ENCODE measurements around the gene PRR23C.

Gene PRR23C

GRCh38 chr3:139044366-139045210 lies at the start of gene PRR23C:
Gene PRR23C (minus strand): TSS chr3:139044892. CDS start chr3:139044620, 272 bp downstream.
- no peak for TF ChIP-seq CTCF (IDR thresholded peaks at IDR 0.05; ENCODE audit: control insufficient read depth, extremely low read depth, insufficient read depth)
- DNase-seq (ENCODE audit: low read depth), result no peak
- H3K4me3 ChIP-seq (ENCODE audit: low read depth, low read length), result no peak within 1 kb of the TSS

- no peak for DNase-seq (ENCODE audit: low read depth)
Measured at GRCh38 chr3:139093840-139094239, 49.1 kb upstream of the PRR23C start.

GRCh38 chr3:139088462-139089324 lies 44.0 kb upstream of the PRR23C start:
- no peak for DNase-seq (ENCODE audit: low read depth)
- no peak overlapping the region for H3K4me3 ChIP-seq (ENCODE audit: low read depth, low read length)
- TF ChIP-seq CTCF (IDR thresholded peaks at IDR 0.05; ENCODE audit: control insufficient read depth, extremely low read depth, insufficient read depth), result no peak

More at GRCh38 chr3:139093840-139094239, 49.1 kb upstream of the PRR23C start:
- no peak for TF ChIP-seq CTCF (IDR thresholded peaks at IDR 0.05; ENCODE audit: control insufficient read depth, extremely low read depth, insufficient read depth)
- no peak overlapping the region for H3K4me3 ChIP-seq (ENCODE audit: low read depth, low read length)

- H3K4me3 ChIP-seq (ENCODE audit: low read depth, low read length), result no peak overlapping the region
- no peak for DNase-seq (ENCODE audit: low read depth)
- no peak for TF ChIP-seq CTCF (IDR thresholded peaks at IDR 0.05; ENCODE audit: control insufficient read depth, extremely low read depth, insufficient read depth)
Measured at GRCh38 chr3:139087621-139088020, 42.9 kb upstream of the PRR23C start.

GRCh38 chr3:139084176-139084575 lies 39.5 kb upstream of the PRR23C start:
- DNase-seq (ENCODE audit: low read depth), result no peak
- TF ChIP-seq CTCF (IDR thresholded peaks at IDR 0.05; ENCODE audit: control insufficient read depth, extremely low read depth, insufficient read depth), result no peak
- no peak overlapping the region for H3K4me3 ChIP-seq (ENCODE audit: low read depth, low read length)

- TF ChIP-seq CTCF (IDR thresholded peaks at IDR 0.05; ENCODE audit: control insufficient read depth, extremely low read depth, insufficient read depth), result no peak
- DNase-seq (ENCODE audit: low read depth), result no peak
Measured at GRCh38 chr3:139074565-139075115, 29.9 kb upstream of the PRR23C start.

More at GRCh38 chr3:139074565-139075115, 29.9 kb upstream of the PRR23C start:
- H3K4me3 ChIP-seq (ENCODE audit: low read depth, low read length), result no peak overlapping the region

Measured in LNCaP clone FGC (cell line).